ENCODE measurements around the gene MAPK11. TPM values are rescaled to one million over a fixed set of nuclear protein-coding genes. Genes with fewer than 3 reads are reported as not detected.

MAPK11 gene
- total RNA-seq, 4 donors from 2014 or later: 6.2 to 53.5 (median 13.1) TPM

- no peak for TF ChIP-seq CTCF (IDR thresholded peaks at IDR 0.05; ENCODE audit: low read depth)
Observed at GRCh38 chr22:50307890-50308596, 37.9 kb upstream of the MAPK11 start.

- no peak for TF ChIP-seq CTCF (IDR thresholded peaks at IDR 0.05; ENCODE audit: low read depth)
Observed at GRCh38 chr22:50306753-50307749, 36.9 kb upstream of the MAPK11 start, which contains the start of gene PLXNB2. PLXNB2 (minus strand) TSS chr22:50307646; CDS start chr22:50290584, 17,062 bp downstream.

DNA sequence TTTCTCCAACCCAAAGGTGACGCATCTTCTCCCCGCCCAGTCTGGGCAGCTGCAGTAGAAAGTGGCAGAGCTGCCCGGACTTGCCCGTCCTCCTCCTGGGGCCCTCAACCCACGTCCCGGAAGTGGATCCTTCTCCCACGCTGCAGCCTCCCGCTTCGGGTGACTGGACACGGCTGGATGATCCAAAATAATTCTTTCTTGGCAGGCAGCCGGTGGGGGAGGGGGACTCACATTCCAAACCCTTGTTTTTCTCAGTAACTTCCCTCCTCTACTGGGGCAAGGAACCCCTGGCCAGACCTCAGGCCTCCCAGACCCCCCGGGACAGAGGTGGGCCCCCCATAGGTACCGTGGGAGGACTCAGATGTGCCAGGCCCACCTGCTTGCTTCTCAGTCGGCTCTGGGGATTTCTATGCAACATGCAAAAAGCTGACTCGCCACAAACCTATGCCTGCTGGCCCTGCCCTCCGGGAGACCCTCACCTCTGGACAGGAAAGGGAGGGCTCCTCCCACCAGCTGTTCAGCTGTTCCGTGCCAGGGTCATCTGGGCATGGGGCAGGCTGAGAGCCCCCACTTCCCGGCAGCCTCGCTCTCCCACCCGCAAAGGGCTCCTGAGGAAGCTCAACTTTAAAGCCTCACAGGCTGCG lies 35.9 kb upstream of the MAPK11 start:
- no peak for TF ChIP-seq CTCF (IDR thresholded peaks at IDR 0.05; ENCODE audit: low read depth)

DNA sequence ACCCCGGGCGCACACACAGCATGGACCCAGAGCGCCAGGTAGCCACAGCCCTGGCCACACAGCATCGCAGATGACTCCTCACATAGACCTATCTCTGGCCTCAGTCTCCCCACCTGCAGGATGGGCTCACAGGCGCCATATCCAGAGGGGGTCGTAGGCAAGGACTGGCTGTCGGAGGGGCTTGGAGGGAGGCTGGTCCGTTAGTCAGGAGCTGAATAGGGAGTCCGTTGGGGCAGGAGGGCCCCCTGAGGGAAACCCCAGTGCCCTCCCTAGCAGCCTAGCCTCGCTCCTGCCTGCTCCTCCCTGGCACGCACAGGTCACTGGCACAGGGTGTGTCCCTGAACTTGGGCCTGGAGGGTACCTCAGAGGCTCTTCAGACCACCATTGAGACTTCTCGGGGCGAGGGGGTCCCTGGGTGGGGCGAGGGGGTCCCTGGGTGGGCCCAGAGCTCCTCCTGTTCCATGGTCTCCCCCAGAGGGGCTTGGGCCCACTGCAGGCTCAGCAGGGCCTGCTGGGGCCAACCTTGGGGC lies 35.3 kb upstream of the MAPK11 start:
- TF ChIP-seq CTCF (IDR thresholded peaks at IDR 0.05; ENCODE audit: low read depth): no peak

- no peak for TF ChIP-seq CTCF (IDR thresholded peaks at IDR 0.05; ENCODE audit: low read depth)
Observed at GRCh38 chr22:50304528-50305392, 34.6 kb upstream of the MAPK11 start.

- TF ChIP-seq CTCF (IDR thresholded peaks at IDR 0.05; ENCODE audit: low read depth): no peak
Observed at GRCh38 chr22:50303848-50304527, 33.8 kb upstream of the MAPK11 start.
